A549 (cell line): Measurements from ENCODE around the gene HSPG2.

Experiments
- CHD2 ChIP-seq: fragments of 150-350 bp; IDR thresholded peaks from 2 replicates; pipeline ENCODE4 v1.6.1; 2014; ENCODE audit warnings: low read length; ENCODE audit not compliant: partially characterized antibody
- MAFK ChIP-seq: fragments of 450-650 bp; IDR thresholded peaks from 2 replicates; pipeline ENCODE4 v1.6.1; 2014; ENCODE audit not compliant: partially characterized antibody
- MAX ChIP-seq: IDR thresholded peaks from 2 replicates; pipeline ENCODE4 v1.6.1; 2012
- POLR2AphosphoS2 ChIP-seq: conservative IDR thresholded peaks from 2 replicates; pipeline ENCODE4 v1.6.1; 2012; ENCODE audit warnings: low read length, improper control_type of control experiment, inconsistent platforms
- RAD21 ChIP-seq, 2 experiments: fragments of >200 bp in 1 of 2; sonication (Bioruptor Twin) in 1 of 2; formaldehyde crosslinking in 1 of 2; IDR thresholded peaks in 1 of 2; conservative IDR thresholded peaks in 1 of 2; 2 replicates in 1 of 2; 3 replicates in 1 of 2; pipeline ENCODE4 v1.6.1; 2012 to 2018; ENCODE audit warnings: inconsistent platforms in 1 of 2
- RNF2 ChIP-seq: fragments of 200-600 bp; sonication (generic); IDR thresholded peaks from 2 replicates; pipeline ENCODE4 v1.6.1; 2016; ENCODE audit warnings: low read depth, mild to moderate bottlenecking, antibody characterized with exemption, moderate library complexity, borderline replicate concordance
- SMC3 ChIP-seq: fragments of >200 bp; sonication (Bioruptor Twin); formaldehyde crosslinking; IDR thresholded peaks from 3 replicates; pipeline ENCODE4 v1.6.1; 2018; ENCODE audit warnings: inconsistent platforms
- USF2 ChIP-seq: fragments of 450-650 bp; IDR thresholded peaks from 2 replicates; pipeline ENCODE4 v1.6.1; 2014; ENCODE audit warnings: antibody characterized with exemption
- ZNF302 ChIP-seq: fragments of 250-450 bp; sonication (Bioruptor Pico); IDR thresholded peaks from 2 replicates; pipeline ENCODE4 v1.9.0; 2021; ENCODE audit warnings: inconsistent platforms, mild to moderate bottlenecking, moderate library complexity
- TF ChIP-seq, protein P1 (sequence below): fragments of 150-350 bp; IDR thresholded peaks from 2 replicates; pipeline ENCODE4 v1.6.1; 2014; ENCODE audit warnings: low read depth, mild to moderate bottlenecking, low read length
- TF ChIP-seq, protein P2 (sequence below): fragments of >200 bp; sonication (Bioruptor Twin); formaldehyde crosslinking; IDR thresholded peaks from 3 replicates; pipeline ENCODE4 v1.5.1; 2016

- TF ChIP-seq, protein P1, sequence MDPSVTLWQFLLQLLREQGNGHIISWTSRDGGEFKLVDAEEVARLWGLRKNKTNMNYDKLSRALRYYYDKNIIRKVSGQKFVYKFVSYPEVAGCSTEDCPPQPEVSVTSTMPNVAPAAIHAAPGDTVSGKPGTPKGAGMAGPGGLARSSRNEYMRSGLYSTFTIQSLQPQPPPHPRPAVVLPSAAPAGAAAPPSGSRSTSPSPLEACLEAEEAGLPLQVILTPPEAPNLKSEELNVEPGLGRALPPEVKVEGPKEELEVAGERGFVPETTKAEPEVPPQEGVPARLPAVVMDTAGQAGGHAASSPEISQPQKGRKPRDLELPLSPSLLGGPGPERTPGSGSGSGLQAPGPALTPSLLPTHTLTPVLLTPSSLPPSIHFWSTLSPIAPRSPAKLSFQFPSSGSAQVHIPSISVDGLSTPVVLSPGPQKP: no peak
- TF ChIP-seq MAX (no peak), SMC3 (no peak), POLR2AphosphoS2 (no peak), MAFK (no peak), RAD21 (conservative IDR thresholded peaks at IDR 0.05 in 1 of 2, IDR thresholded peaks at IDR 0.05 in 1 of 2) (no peak), ZNF302 (CRISPR knock-in tag) (no peak), RNF2 (no peak), CHD2 (no peak), USF2 (no peak)
- TF ChIP-seq, protein P2, sequence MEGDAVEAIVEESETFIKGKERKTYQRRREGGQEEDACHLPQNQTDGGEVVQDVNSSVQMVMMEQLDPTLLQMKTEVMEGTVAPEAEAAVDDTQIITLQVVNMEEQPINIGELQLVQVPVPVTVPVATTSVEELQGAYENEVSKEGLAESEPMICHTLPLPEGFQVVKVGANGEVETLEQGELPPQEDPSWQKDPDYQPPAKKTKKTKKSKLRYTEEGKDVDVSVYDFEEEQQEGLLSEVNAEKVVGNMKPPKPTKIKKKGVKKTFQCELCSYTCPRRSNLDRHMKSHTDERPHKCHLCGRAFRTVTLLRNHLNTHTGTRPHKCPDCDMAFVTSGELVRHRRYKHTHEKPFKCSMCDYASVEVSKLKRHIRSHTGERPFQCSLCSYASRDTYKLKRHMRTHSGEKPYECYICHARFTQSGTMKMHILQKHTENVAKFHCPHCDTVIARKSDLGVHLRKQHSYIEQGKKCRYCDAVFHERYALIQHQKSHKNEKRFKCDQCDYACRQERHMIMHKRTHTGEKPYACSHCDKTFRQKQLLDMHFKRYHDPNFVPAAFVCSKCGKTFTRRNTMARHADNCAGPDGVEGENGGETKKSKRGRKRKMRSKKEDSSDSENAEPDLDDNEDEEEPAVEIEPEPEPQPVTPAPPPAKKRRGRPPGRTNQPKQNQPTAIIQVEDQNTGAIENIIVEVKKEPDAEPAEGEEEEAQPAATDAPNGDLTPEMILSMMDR: no peak
Observed at GRCh38 chr1:21942464-21942863, 5.4 kb upstream of the HSPG2 start.
